WERI-Rb-1 (cell line): ENCODE results near the gene CAPN5.

Experiments used
- DNase-seq: peaks from one replicate; pipeline ENCODE4 v3.0.0-alpha.2; 2020
- H3K27ac ChIP-seq: fragments of 250-450 bp; sonication (Bioruptor Pico); 2 replicates; pipeline ENCODE4 v1.5.1; 2020; ENCODE audit warnings: mild to moderate bottlenecking, moderate library complexity
- H3K27me3 ChIP-seq: fragments of 250-450 bp; sonication (Bioruptor Pico); 2 replicates; pipeline ENCODE4 v1.5.1; 2021; ENCODE audit warnings: mild to moderate bottlenecking, low read depth, moderate library complexity; ENCODE audit not compliant: insufficient read depth, severe bottlenecking
- H3K36me3 ChIP-seq: fragments of 250-450 bp; sonication (Bioruptor Pico); 2 replicates; pipeline ENCODE4 v1.5.1; 2020; ENCODE audit warnings: mild to moderate bottlenecking, moderate library complexity
- H3K4me3 ChIP-seq: 2 replicates; pipeline ENCODE4 v1.5.1; 2011; ENCODE audit warnings: low read depth, mild to moderate bottlenecking, control low read depth, low read length
- H3K9me3 ChIP-seq: fragments of 250-450 bp; sonication (Bioruptor Pico); 2 replicates; pipeline ENCODE4 v1.5.1; 2021; ENCODE audit warnings: mild to moderate bottlenecking, moderate library complexity; ENCODE audit not compliant: severe bottlenecking
- CTCF ChIP-seq: IDR thresholded peaks from 2 replicates; pipeline ENCODE4 v1.5.1; 2011; ENCODE audit warnings: low read depth, mild to moderate bottlenecking, control low read depth, inconsistent platforms, low read length

The CAPN5 gene

GRCh38 chr11:77062924-77063323 lies 3.8 kb upstream of the CAPN5 start:
- Histone ChIP-seq H3K4me3 (no peak overlapping the region), H3K27me3 (no peaks in the 10 kb centered on the region), H3K27ac (no peak overlapping the region), H3K36me3 (no peaks in the 10 kb centered on the region), H3K9me3 (no peaks in the 10 kb centered on the region)
- no peak for DNase-seq
- no peak for TF ChIP-seq CTCF

- no peaks in the 10 kb centered on the region for H3K27me3 ChIP-seq
- no peaks in the 10 kb centered on the region for H3K9me3 ChIP-seq
- H3K4me3 ChIP-seq = no peak overlapping the region
- H3K27ac ChIP-seq = no peak overlapping the region
- DNase-seq = no peak
- TF ChIP-seq CTCF = no peak
- no peaks in the 10 kb centered on the region for H3K36me3 ChIP-seq
Measured at GRCh38 chr11:77063407-77063806, 3.4 kb upstream of the CAPN5 start.

- Histone ChIP-seq H3K27ac (no peak overlapping the region), H3K4me3 (no peak overlapping the region), H3K36me3 (no peaks in the 10 kb centered on the region), H3K27me3 (no peaks in the 10 kb centered on the region), H3K9me3 (no peaks in the 10 kb centered on the region)
- TF ChIP-seq CTCF = no peak
- no peak for DNase-seq
Measured at GRCh38 chr11:77063861-77064260, 2.9 kb upstream of the CAPN5 start.

GRCh38 chr11:77064648-77065217 lies 2.0 kb upstream of the CAPN5 start:
- Histone ChIP-seq H3K9me3 (no peaks in the 10 kb centered on the region), H3K36me3 (no peaks in the 10 kb centered on the region), H3K4me3 (no peak overlapping the region), H3K27me3 (no peaks in the 10 kb centered on the region), H3K27ac (no peak overlapping the region)
- no peak for DNase-seq
- TF ChIP-seq CTCF = no peak

- Histone ChIP-seq H3K4me3 (peak overlapping the region; percentile 73), H3K9me3 (no peaks in the 10 kb centered on the region), H3K36me3 (no peaks in the 10 kb centered on the region), H3K27me3 (no peaks in the 10 kb centered on the region), H3K27ac (peak overlapping the region; percentile 73)
- DNase-seq = peak; percentile 17
- no peak for TF ChIP-seq CTCF
Measured at GRCh38 chr11:77065878-77066228, 918 bp upstream of the CAPN5 start.

- Histone ChIP-seq H3K27ac (no peak overlapping the region), H3K4me3 (no peak overlapping the region)
- DNase-seq = no peak
Measured at GRCh38 chr11:77067861-77068443, 1.2 kb downstream of the CAPN5 start.

More at GRCh38 chr11:77067861-77068443, 1.2 kb downstream of the CAPN5 start:
- H3K36me3 ChIP-seq = no peaks in the 10 kb centered on the region
- no peaks in the 10 kb centered on the region for H3K27me3 ChIP-seq
- no peak for TF ChIP-seq CTCF
- no peaks in the 10 kb centered on the region for H3K9me3 ChIP-seq
